Medulla oblongata (tissue), 1 donor: ENCODE results near the gene ARL2BP.

Experiments
- DNase-seq: peaks from one replicate; pipeline ENCODE4 v3.0.0-alpha.2; 2015; ENCODE audit errors: extremely low spot score

Gene ARL2BP

GRCh38 chr16:57235128-57236021, 9.7 kb upstream of the ARL2BP start:
- DNase-seq = peak; percentile 23

- no peak for DNase-seq
Observed at GRCh38 chr16:57236022-57236350, 9.1 kb upstream of the ARL2BP start.

- DNase-seq = no peak
Observed at GRCh38 chr16:57238682-57239081, 6.4 kb upstream of the ARL2BP start.

GRCh38 chr16:57239107-57239506, 6.0 kb upstream of the ARL2BP start:
- DNase-seq = no peak

- peak; percentile 37 for DNase-seq
Observed at GRCh38 chr16:57240851-57241250, 4.2 kb upstream of the ARL2BP start.

- no peak for DNase-seq
Observed at GRCh38 chr16:57242650-57243049, 2.4 kb upstream of the ARL2BP start.

- DNase-seq = peak; percentile 23
Observed at GRCh38 chr16:57244463-57244766, 644 bp upstream of the ARL2BP start.

GRCh38 chr16:57245472-57246113, 534 bp downstream of the ARL2BP start:
- DNase-seq = peak; percentile 33

GRCh38 chr16:57251352-57251751, 6.3 kb downstream of the ARL2BP start:
- DNase-seq = no peak

- no peak for DNase-seq
Observed at GRCh38 chr16:57252148-57252721, 7.2 kb downstream of the ARL2BP start.

GRCh38 chr16:57253466-57253865, 8.4 kb downstream of the ARL2BP start:
- no peak for DNase-seq

GRCh38 chr16:57255686-57256415, 10.8 kb downstream of the ARL2BP start:
- no peak for DNase-seq

- no peak for DNase-seq
Observed at GRCh38 chr16:57256601-57257395, 11.7 kb downstream of the ARL2BP start.

- DNase-seq = no peak
Observed at GRCh38 chr16:57257455-57258070, 12.5 kb downstream of the ARL2BP start.

GRCh38 chr16:57258226-57258909, 13.3 kb downstream of the ARL2BP start:
- DNase-seq = no peak

- no peak for DNase-seq
Observed at GRCh38 chr16:57258910-57259475, 13.9 kb downstream of the ARL2BP start.

- DNase-seq = peak; percentile 89
Observed at GRCh38 chr16:57260294-57260929, 15.4 kb downstream of the ARL2BP start.

- no peak for DNase-seq
Observed at GRCh38 chr16:57261806-57262205, 16.7 kb downstream of the ARL2BP start.

GRCh38 chr16:57262841-57263540, 17.9 kb downstream of the ARL2BP start:
- DNase-seq = peak; percentile 84
